HG03469 (cell line): ENCODE results near the gene ABCC4.

ENCODE experiments used
- ATAC-seq: cut with Tn5 transposase; IDR thresholded peaks from one replicate; pipeline ENCODE4 v1.9.1; 2021; ENCODE audit warnings: mild to moderate bottlenecking, moderate library complexity, moderate number of reproducible peaks; ENCODE audit not compliant: unreplicated experiment

Gene ABCC4

DNA sequence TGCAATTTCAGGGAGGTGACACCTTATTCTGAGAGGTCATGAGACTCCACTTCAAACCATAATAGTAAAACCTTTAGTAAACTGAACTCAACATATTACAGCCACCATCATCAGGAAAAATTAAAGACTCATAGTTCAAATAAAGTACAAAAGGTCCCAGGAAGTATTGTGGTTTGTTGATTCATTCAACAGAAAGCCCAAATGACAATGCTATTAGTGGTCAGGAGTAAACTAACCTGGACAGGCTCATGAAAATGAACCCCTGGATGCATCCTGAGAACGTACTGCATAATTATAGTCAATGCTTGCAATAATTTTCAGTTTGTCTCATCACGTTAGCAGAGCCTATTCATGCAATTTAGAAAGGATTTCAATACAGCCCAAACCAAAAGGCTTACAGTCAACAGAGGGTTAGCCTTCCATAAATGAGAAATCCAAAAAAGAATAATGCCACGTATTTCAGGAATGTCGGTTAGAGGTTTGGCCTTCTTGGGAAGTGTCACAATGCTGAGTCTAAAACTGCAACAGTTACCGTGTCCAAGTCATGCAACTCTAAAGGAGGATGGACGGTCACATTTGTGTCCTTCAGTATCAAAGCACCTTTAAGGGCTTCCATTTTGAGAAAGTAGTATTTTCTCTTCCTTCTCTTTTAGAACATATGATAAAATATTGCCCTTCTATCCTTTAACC is 280.8 kb downstream of the ABCC4 start:
- ATAC-seq = no peak

GRCh38 chr13:95019886-95020285 is 281.4 kb downstream of the ABCC4 start:
- no peak for ATAC-seq

DNA sequence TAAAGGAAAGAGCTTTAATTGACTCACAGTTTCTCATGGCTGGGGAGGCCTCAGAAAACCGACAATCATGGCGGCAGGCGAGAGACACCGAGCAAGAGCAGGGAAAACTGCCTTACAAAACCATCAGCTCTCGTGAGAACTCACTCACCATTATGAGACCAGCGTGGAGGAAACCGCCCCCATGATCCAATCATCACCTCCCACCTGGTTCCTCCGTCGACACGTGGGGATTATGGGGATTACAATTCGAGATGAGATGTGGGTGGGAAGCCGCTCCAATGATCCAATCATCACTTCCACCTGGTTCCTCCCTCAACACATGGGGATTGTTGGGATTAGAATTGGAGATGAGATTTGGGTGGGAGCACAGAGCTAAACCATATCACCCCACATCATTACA is 293.9 kb downstream of the ABCC4 start:
- ATAC-seq = no peak

DNA sequence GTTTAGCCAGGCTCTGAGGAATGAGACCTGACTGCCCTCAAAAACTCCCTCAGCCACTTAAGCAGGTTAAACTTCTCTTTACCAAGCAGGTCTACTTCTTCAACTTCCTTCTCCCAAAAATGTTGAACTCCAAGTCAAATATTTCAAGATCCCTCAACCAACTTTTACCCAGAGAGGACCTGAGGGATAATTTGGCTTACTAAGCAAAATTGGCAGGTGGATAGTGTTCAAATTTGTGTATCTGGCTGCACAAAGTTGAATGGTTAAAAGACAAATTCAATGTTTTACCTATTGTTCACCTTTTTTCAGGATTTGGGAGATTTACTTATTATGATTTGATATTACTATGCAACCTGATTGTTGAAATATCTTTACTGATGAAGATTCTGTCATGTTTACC is 296.0 kb downstream of the ABCC4 start:
- ATAC-seq = no peak

- no peak for ATAC-seq
Measured at GRCh38 chr13:95003019-95003813, 298.0 kb downstream of the ABCC4 start.

DNA sequence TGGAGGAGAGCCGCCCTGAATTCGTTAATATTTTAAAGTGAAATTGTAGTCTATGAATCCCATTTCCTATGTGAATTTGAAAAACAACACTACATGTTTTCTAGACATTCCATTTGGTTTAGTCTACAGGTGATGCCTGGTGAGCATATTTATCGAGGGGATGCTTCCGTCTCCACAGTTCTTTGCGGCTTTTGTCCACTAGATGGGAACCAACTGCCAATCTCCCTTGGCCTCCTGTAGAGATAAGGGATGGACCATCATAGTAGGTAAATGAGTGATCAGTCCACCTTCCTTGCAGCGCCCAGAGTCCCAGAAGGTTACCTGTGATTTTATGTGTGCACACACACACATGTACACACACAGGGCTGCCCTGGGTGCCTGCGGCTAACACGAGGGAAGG is 299.1 kb downstream of the ABCC4 start:
- ATAC-seq = no peak

DNA sequence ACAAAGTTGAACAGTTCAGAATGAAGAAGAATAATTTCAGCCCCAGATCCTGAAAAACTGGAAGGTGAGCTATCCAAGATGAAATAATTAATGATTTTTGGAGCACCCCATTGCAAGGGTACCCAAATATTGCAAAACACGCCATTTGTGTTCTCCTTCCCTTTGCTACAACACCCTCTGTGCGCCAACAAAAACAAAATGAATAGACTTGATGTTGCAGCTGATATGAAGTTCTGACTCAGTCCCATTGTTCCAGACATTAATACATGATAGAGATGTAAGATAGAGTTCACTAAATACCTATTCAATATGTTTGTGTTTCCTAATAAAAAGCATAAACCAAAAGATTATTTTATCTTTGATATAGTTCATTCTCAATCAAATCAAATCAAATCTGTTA is 301.4 kb downstream of the ABCC4 start:
- ATAC-seq = no peak

GRCh38 chr13:94997126-94997525 is 304.1 kb downstream of the ABCC4 start:
- ATAC-seq = no peak

DNA sequence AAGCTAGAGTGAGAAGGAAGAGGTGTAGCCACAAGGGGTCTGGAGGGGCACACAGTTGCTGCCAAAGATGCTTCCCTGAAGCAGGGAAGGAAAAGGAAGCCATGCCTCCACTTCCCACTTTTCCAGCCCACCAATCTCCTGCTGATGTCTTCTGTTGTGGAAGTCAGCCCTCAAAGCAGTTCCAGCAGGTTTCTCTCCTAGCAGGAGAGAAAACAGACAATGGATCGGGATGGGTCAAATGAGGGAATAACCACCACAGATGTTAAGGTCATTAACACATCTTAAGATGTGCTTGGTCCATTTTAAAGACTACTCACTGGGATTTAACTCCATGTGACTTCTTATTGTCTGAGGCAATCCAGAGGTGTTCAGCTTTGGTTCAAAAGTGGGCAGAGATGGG is 304.8 kb downstream of the ABCC4 start:
- ATAC-seq = no peak

GRCh38 chr13:94994506-94994905 is 306.7 kb downstream of the ABCC4 start:
- no peak for ATAC-seq

DNA sequence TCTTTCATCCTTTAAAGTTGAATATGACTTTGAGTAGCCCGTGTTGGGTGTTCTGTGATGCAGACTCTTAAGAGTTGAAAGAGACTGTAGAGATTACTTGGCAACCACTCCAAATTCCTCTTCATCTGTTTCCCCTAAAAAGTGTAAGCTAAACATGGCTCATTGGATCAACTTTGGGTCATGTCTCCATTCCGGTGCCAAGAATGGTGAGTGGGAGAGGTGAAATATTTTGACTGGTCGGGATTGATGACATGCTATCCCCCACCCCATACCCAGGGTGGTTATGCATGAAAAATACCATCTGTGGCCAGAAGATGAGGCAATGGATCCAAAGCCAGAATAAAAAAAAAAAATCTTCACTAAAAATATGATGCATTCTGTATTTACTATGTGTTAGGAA is 307.6 kb downstream of the ABCC4 start:
- ATAC-seq = no peak

- ATAC-seq = no peak
Measured at GRCh38 chr13:94992036-94992960, 309.0 kb downstream of the ABCC4 start.

DNA sequence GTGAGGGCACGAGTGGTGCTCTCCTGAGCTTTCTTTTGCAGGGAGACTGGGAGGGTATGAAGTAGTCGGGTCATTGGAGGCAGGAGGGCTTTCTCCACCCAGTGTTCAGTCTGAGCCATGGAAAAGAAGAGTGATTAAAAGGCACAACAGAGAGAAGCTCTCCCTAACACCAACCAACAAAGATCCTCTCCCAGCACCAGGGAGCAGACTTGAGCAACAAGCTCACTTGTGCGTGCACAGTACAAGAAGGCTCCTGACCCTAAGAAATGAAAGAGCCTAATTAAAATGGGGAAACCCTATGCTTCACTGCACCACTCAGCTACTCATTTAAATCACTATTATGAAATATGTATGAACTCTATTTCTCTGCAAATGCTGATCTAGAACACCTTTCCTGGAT is 312.6 kb downstream of the ABCC4 start:
- no peak for ATAC-seq

DNA sequence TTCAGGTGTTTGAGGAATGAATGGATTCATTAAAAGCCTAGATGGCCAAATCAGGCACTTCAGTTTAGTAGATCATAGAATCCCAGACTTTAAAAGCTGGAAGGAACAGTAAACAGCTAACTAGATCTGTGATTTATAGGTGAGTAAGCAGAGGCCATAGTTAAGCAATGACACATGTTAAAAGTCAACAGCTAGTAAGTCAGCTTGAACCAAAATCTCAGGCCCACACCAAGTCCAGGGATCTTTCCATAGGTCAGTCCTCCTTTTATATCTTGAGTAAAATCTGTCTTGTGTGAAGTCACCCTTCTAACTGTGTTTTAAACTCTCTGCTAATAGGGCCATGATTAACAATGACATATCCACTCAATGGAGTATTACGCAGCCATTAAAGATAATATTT is 313.4 kb downstream of the ABCC4 start:
- ATAC-seq = no peak

DNA sequence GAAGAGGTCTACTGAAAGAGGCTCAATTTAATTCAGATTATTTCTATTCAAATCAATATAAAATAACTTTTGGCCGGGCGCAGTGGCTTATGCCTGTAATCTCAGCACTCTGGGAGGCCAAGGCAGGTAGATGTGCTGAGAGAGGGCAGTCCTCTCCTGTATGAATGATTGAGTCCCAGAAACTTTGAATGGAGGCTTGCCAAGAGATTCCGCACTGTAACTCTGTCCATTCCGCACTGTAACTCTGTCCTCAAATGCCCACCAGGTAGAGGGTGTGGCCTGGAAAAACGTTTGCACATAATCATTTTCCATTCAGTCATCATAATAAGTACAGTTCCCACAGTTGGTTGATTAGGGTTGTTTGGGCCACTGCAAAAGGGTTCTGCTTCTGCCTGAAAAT is 314.2 kb downstream of the ABCC4 start:
- no peak for ATAC-seq

DNA sequence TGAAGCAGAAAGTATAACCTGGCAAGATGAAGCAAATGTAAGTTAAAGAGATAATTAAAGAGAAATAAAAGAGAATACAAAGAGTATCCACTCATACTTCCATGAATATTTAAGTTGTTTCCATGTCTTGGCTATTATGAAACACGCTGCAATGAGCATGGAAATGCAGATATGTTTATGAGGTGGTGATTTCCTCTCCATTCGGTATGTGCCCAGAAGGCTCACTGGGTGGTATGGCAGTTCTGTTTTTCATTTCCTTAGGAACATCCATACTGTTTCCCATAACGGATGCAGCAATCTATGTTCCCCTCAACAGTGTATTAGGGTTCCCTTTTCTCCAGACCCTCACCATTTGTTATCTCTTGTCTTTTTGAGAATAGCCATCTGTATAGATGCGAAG is 316.3 kb downstream of the ABCC4 start:
- no peak for ATAC-seq

DNA sequence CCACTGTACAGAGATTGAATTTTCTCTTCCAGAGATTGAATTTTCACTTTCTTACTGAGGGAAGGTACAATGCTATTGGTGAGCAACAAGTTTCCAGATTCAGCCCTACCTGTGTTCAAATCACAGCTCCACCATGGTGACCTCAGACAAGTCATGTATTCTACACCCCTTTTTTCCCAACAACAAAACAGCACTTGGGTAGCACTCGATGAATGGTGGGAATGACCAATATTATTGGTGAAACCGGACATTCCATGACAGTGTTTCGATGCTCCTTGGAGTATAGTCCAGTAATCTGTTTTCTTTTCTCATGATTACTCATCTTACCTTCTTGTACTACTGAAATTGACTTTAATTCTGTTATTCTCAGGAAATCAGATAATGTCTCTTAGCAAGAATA is 322.7 kb downstream of the ABCC4 start:
- no peak for ATAC-seq

- no peak for ATAC-seq
Measured at GRCh38 chr13:94974015-94974951, 327.0 kb downstream of the ABCC4 start.

DNA sequence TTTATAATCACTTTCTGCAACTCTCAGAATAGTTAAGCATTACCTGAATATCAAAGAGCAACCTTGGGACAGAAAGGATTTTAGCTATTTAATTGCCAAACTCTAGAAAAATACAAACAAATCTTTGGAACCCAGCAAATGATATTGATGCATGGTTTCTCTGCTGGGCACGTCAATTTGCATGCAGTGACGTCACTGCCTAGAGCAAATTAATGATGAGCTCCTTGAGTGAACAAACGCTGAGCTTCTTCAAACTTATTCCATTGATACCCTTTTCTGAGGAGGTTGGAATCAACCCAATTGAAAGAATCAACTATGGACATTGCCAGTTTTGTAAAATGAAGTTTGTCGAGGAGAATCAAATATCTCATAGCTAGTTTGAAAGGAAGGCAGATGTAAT is 329.0 kb downstream of the ABCC4 start:
- ATAC-seq = no peak
